Activated T-cell treated with anti-CD3 and anti-CD28 coated beads, Interleukin-2, amount 50 U/mL, for 4 hours (primary cell): ENCODE measurements around the gene PEAK3. TPM values are rescaled to one million over a fixed set of nuclear protein-coding genes. Genes with fewer than 3 reads are reported as not detected.

Source experiments
- ATAC-seq, 2 donors: fragments of 200-7000 bp; cut with Tn5 transposase; one replicate each; pipeline ENCODE4 v1.10.0; 2021
- DNase-seq: peaks from one replicate; pipeline ENCODE4 v3.0.0-alpha.2; 2020
- H3K27me3 Mint-ChIP-seq: one replicate; pipeline ENCODE4 v1.8.0; 2021; ENCODE audit warnings: low read depth, mixed read lengths
- H3K36me3 Mint-ChIP-seq: one replicate; pipeline ENCODE4 v1.8.0; 2022; ENCODE audit warnings: mixed read lengths; ENCODE audit not compliant: insufficient read depth
- H3K4me1 Mint-ChIP-seq: one replicate; pipeline ENCODE4 v1.8.0; 2021; ENCODE audit warnings: low read depth, mixed read lengths
- H3K4me3 Mint-ChIP-seq: one replicate; pipeline ENCODE4 v1.8.0; 2021; ENCODE audit warnings: mild to moderate bottlenecking, moderate library complexity, mixed read lengths
- H3K9me3 Mint-ChIP-seq: one replicate; pipeline ENCODE4 v1.8.0; 2021; ENCODE audit warnings: mixed read lengths
- total RNA-seq, 3 donors: library from RNA; stranded (reverse); gene quantifications; one replicate each; pipeline ENCODE4 v1.2.1, GENCODE V29; 2021

Gene PEAK3
- total RNA-seq, 3 donors from 2014 or later = 0.11 TPM; not detected in 2

- Mint-ChIP-seq H3K9me3 (no peaks in the 10 kb centered on the region), H3K36me3 (no peaks in the 10 kb centered on the region), H3K27me3 (peaks cover 7% of the 10 kb centered on the region), H3K4me3 (peak within 1 kb of the TSS; percentile 38), H3K4me1 (peaks cover 42% of the 10 kb centered on the region)
- DNase-seq (no peak), ATAC-seq (no peak)
Measured at GRCh38 chr19:2255982-2256685, 25.8 kb downstream of the PEAK3 start, which contains the start of gene JSRP1. Gene JSRP1 (minus strand): TSS chr19:2256417. CDS start chr19:2255314, 1,103 bp downstream.

DNA sequence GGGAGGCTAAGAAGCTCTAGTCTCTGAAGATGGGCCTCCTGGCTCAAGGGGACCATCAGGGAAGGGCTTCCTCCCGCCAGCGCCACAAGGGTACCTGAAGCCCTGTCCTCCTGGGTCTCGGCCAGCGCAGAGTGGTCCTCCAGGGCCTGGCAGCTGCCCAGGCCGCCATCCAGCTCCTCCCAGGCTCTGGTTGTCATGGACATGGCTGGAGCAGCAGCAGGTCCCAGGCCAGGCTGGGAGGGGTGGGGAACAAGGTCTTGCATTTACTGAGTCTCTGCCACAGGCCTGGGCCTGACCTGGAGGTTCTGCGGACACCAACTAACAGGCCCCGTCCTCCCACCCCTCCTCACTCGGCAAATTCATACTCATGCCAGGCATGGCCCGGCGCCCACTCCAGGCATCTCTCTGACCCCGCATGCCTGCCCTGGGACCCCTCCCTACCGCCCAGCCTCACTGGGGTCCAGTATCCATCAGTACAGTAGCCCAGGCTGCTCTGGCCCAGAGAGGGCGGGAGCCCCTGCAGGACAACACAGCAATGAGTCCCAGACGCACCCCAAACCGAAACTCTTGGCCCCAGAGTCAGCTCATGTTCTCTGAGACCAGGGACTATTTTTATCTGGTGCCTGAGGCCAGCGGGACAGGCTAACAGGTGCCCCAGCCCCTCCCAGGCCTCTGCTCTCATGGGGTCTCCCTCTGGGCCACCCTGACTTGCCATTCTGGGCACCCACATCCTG lies 26.7 kb downstream of the PEAK3 start:
- H3K4me3 Mint-ChIP-seq = no peak overlapping the region
- H3K36me3 Mint-ChIP-seq = no peaks in the 10 kb centered on the region
- peaks cover 40% of the 10 kb centered on the region for H3K4me1 Mint-ChIP-seq
- DNase-seq (no peak), ATAC-seq (no peak)
- peaks cover 10% of the 10 kb centered on the region for H3K27me3 Mint-ChIP-seq
- H3K9me3 Mint-ChIP-seq = no peaks in the 10 kb centered on the region

GRCh38 chr19:2254064-2254872 lies 27.7 kb downstream of the PEAK3 start:
- Mint-ChIP-seq H3K4me1 (peaks cover 31% of the 10 kb centered on the region), H3K9me3 (no peaks in the 10 kb centered on the region), H3K4me3 (peak overlapping the region; percentile 37), H3K36me3 (no peaks in the 10 kb centered on the region), H3K27me3 (peaks cover 12% of the 10 kb centered on the region)
- ATAC-seq (no peak), DNase-seq (no peak)

DNA sequence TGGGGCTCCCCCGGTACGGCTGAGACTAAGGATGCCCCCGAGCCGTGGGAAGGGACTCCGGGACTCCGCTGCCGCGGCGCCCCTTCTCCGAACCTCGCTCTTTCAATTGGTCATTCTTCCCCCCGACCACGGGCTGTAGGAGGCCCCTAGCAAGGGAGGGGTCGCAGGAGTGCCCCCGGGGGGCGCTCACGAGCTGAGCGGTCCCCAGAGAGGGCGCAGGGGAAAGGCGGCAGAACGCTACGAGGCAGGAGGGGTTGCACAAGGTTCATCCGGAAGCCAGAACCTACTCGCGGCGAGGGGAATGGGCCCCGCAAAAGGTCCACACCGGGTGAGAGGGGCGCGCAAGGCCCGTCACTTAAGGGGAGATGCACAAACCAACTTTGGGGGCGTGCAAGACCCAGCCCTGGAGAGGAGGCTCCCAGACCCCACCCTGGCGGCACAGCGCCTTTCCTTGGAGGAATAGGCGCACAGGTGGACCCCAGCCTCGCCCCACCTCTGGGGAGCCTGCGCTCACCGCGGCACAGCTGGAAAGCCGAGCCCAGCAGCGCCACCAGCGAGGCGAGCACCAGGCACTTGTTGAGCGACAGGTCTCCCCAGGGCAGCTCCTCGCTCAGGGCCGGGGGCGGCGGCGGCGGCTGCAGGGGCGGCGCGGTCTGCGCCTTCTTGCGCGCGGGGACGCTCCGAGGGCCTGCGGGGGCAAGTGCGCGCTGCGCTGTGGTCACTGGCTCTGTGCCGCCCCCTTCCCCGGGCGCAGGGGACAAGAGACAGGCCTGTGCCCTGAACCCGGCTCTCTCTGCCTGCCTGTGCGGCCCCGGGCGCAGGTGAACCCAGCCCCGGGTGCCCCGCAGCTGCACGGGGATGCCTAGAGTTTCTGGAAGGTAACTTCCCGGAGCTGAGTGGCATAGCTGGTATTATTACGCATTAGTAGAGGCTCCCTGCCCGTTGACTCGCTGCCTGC lies 28.6 kb downstream of the PEAK3 start:
- ATAC-seq (peak; percentile 23 to 39), DNase-seq (peak; percentile 54)
- peak overlapping the region; percentile 46 for H3K4me3 Mint-ChIP-seq
- peaks cover 12% of the 10 kb centered on the region for H3K27me3 Mint-ChIP-seq
- peaks cover 24% of the 10 kb centered on the region for H3K4me1 Mint-ChIP-seq
- H3K36me3 Mint-ChIP-seq = no peaks in the 10 kb centered on the region
- H3K9me3 Mint-ChIP-seq = no peaks in the 10 kb centered on the region

GRCh38 chr19:2252797-2253105 lies 29.2 kb downstream of the PEAK3 start:
- DNase-seq (no peak), ATAC-seq (peak; percentile 3)
- H3K4me1 Mint-ChIP-seq = peaks cover 17% of the 10 kb centered on the region
- H3K36me3 Mint-ChIP-seq = no peaks in the 10 kb centered on the region
- H3K27me3 Mint-ChIP-seq = peaks cover 12% of the 10 kb centered on the region
- H3K9me3 Mint-ChIP-seq = no peaks in the 10 kb centered on the region
- H3K4me3 Mint-ChIP-seq = peak overlapping the region; percentile 46

- H3K4me3 Mint-ChIP-seq = peak overlapping the region; percentile 54
- peaks cover 16% of the 10 kb centered on the region for H3K4me1 Mint-ChIP-seq
- H3K9me3 Mint-ChIP-seq = no peaks in the 10 kb centered on the region
- no peaks in the 10 kb centered on the region for H3K36me3 Mint-ChIP-seq
- DNase-seq (no peak), ATAC-seq (no peak)
- H3K27me3 Mint-ChIP-seq = peaks cover 12% of the 10 kb centered on the region
Measured at GRCh38 chr19:2252055-2252796, 29.7 kb downstream of the PEAK3 start.

DNA sequence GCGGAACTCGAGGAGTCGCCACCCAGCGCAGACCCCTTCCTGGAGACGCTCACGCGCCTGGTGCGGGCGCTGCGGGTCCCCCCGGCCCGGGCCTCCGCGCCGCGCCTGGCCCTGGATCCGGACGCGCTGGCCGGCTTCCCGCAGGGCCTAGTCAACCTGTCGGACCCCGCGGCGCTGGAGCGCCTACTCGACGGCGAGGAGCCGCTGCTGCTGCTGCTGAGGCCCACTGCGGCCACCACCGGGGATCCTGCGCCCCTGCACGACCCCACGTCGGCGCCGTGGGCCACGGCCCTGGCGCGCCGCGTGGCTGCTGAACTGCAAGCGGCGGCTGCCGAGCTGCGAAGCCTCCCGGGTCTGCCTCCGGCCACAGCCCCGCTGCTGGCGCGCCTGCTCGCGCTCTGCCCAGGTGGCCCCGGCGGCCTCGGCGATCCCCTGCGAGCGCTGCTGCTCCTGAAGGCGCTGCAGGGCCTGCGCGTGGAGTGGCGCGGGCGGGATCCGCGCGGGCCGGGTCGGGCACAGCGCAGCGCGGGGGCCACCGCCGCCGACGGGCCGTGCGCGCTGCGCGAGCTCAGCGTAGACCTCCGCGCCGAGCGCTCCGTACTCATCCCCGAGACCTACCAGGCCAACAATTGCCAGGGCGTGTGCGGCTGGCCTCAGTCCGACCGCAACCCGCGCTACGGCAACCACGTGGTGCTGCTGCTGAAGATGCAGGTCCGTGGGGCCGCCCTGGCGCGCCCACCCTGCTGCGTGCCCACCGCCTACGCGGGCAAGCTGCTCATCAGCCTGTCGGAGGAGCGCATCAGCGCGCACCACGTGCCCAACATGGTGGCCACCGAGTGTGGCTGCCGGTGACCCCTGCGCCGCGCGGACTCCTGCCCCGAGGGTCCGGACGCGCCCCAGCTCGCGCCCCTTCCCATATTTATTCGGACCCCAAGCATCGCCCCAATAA lies 30.6 kb downstream of the PEAK3 start:
- DNase-seq (no peak), ATAC-seq (peak; percentile 30 to 35)
- Mint-ChIP-seq H3K4me1 (peaks cover 13% of the 10 kb centered on the region), H3K36me3 (peaks cover 3% of the 10 kb centered on the region), H3K9me3 (no peaks in the 10 kb centered on the region), H3K4me3 (peak overlapping the region; percentile 54), H3K27me3 (peaks cover 12% of the 10 kb centered on the region)

DNA sequence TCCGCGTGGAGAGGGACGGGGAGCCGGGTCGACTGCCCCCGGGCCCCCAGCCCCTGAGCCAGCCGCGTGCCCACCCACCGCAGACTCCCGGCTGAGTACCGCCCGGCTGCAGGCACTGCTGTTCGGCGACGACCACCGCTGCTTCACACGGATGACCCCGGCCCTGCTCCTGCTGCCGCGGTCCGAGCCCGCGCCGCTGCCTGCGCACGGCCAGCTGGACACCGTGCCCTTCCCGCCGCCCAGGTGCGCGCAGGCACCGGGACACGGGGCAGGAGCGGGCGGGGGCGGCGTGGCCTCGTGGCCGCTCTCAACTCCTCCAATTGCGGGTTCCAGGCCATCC lies 31.2 kb downstream of the PEAK3 start:
- H3K36me3 Mint-ChIP-seq = peaks cover 6% of the 10 kb centered on the region
- peaks cover 12% of the 10 kb centered on the region for H3K27me3 Mint-ChIP-seq
- ATAC-seq (peak in 1 of 2 donors; percentile 0), DNase-seq (no peak)
- no peak overlapping the region for H3K4me3 Mint-ChIP-seq
- no peaks in the 10 kb centered on the region for H3K9me3 Mint-ChIP-seq
- peaks cover 13% of the 10 kb centered on the region for H3K4me1 Mint-ChIP-seq

GRCh38 chr19:2249880-2250765 lies 31.9 kb downstream of the PEAK3 start:
- peak in 1 of 2 donors; percentile 7 for ATAC-seq
- Mint-ChIP-seq H3K36me3 (peaks cover 8% of the 10 kb centered on the region), H3K4me3 (no peak overlapping the region), H3K9me3 (no peaks in the 10 kb centered on the region), H3K27me3 (peaks cover 12% of the 10 kb centered on the region), H3K4me1 (peaks cover 13% of the 10 kb centered on the region)
- no peak for DNase-seq

DNA sequence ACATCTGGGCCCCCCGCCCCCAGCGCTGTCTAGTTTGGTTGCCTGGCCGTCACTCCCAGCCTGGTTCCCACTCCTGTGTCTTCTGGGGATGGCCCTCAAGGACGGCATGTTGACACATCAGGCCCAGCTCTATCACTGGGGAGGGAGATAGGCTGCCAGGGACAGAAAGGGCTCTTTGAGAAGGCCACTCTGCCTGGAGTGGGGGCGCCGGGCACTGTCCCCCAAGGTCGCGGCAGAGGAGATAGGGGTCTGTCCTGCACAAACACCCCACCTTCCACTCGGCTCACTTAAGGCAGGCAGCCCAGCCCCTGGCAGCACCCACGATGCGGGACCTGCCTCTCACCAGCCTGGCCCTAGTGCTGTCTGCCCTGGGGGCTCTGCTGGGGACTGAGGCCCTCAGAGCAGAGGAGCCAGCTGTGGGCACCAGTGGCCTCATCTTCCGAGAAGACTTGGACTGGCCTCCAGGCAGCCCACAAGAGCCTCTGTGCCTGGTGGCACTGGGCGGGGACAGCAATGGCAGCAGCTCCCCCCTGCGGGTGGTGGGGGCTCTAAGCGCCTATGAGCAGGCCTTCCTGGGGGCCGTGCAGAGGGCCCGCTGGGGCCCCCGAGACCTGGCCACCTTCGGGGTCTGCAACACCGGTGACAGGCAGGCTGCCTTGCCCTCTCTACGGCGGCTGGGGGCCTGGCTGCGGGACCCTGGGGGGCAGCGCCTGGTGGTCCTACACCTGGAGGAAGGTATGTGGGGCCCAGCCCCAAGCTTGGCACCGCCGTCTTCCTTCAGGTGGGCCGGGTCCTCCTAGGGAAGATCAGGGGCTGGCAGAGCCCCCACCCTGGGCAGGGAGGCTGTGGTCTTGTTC lies 32.7 kb downstream of the PEAK3 start, which contains the start of gene AMH:
Gene AMH (plus strand): TSS at position 314 of the 857 bp plus-strand sequence. CDS start 10 bp downstream, at position 324.
- Mint-ChIP-seq H3K4me1 (peaks cover 13% of the 10 kb centered on the region), H3K27me3 (peaks cover 12% of the 10 kb centered on the region), H3K4me3 (no peak within 1 kb of the TSS), H3K9me3 (no peaks in the 10 kb centered on the region), H3K36me3 (peaks cover 11% of the 10 kb centered on the region)
- DNase-seq (no peak), ATAC-seq (no peak)
